ENCODE data around the gene GC.
"Not testable (repeated sequence)": the region's sequence is repeated elsewhere in the genome, so short reads cannot be mapped to it uniquely, and the experiment has no call there.

GC gene

GRCh38 chr4:71816676-71817303 lies 32.9 kb upstream of the GC start:
- no peak for TF ChIP-seq CTCF (IDR thresholded peaks at IDR 0.05; ENCODE audit: control insufficient read depth, extremely low read depth, insufficient read depth)
- DNase-seq (ENCODE audit: low read depth): no peak
- H3K4me3 ChIP-seq (ENCODE audit: low read depth, low read length): no peak overlapping the region

DNA sequence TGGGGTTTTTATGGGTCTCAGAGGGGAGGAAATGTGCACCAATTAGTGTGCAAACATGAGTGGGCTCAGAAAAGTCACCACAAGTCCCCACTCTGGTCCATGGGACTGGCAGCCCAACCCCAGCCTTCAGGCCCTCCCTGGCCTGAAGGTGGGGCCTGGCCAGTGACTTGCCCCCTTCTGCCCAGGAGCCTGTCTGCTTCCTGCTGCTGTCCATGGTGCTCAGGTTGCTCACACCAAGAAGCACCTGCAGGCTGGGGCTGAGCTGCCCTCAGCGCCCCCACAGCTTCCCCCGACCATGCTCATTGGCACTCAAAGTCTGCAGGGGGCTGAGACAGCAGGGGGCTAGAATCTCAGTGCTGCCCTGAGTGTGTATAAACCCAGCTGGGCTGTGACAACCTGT lies 30.6 kb upstream of the GC start:
- H3K4me3 ChIP-seq (ENCODE audit: low read depth, low read length): no peak overlapping the region
- no peak for TF ChIP-seq CTCF (IDR thresholded peaks at IDR 0.05; ENCODE audit: control insufficient read depth, extremely low read depth, insufficient read depth)
- no peak for DNase-seq (ENCODE audit: low read depth)

- not testable (repeated sequence) for H3K4me3 ChIP-seq (ENCODE audit: low read depth, low read length); DNase-seq (ENCODE audit: low read depth)
Measured at GRCh38 chr4:71809805-71810204, 25.9 kb upstream of the GC start.

- no peak for DNase-seq (ENCODE audit: low read depth)
Measured at GRCh38 chr4:71807469-71807868, 23.6 kb upstream of the GC start.

GRCh38 chr4:71805230-71805629 lies 21.4 kb upstream of the GC start:
- not testable (repeated sequence) for H3K4me3 ChIP-seq (ENCODE audit: low read depth, low read length); DNase-seq (ENCODE audit: low read depth)

More at GRCh38 chr4:71807469-71807868, 23.6 kb upstream of the GC start:
- no peak for TF ChIP-seq CTCF (IDR thresholded peaks at IDR 0.05; ENCODE audit: control insufficient read depth, extremely low read depth, insufficient read depth)
- no peak overlapping the region for H3K4me3 ChIP-seq (ENCODE audit: low read depth, low read length)

- DNase-seq (ENCODE audit: low read depth); H3K4me3 ChIP-seq (ENCODE audit: low read depth, low read length): not testable (repeated sequence)
Measured at GRCh38 chr4:71804017-71804697, 20.3 kb upstream of the GC start.

- DNase-seq (ENCODE audit: low read depth): no peak
- no peak for TF ChIP-seq CTCF (IDR thresholded peaks at IDR 0.05; ENCODE audit: control insufficient read depth, extremely low read depth, insufficient read depth)
Measured at GRCh38 chr4:71785959-71786358, 2.1 kb upstream of the GC start.

DNA sequence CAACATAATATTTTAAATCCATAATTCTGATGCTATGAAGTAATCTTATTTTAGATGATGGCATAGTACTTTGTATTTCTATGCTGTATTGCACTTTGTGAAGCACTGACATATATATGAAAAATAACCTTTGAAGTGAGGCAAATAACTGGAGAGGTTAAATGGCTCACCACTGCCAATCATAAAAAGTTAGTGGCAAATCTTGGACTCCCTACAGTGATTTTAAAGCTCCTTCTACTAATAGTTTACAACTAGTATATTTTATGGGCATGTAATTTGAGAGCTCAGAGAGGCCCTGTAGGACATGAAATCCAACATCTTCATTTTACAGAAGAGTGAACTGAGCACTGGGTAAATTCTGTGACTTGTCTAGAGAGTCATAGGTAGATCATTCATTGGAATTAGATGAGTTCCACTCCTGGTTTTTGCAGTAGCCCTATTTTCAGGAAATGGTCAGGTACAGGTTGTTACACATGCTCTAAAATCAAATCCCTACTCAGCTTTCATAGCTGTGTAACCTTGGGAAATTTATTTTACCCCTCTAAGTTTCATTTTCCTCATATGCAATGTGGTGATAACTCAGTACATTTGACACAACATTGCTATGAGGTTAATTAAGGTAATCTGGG lies 804 bp upstream of the GC start:
- no peak overlapping the region for H3K4me3 ChIP-seq (ENCODE audit: low read depth, low read length)
- TF ChIP-seq CTCF (IDR thresholded peaks at IDR 0.05; ENCODE audit: control insufficient read depth, extremely low read depth, insufficient read depth): no peak
- DNase-seq (ENCODE audit: low read depth): peak; percentile 54

More at GRCh38 chr4:71785959-71786358, 2.1 kb upstream of the GC start:
- no peak overlapping the region for H3K4me3 ChIP-seq (ENCODE audit: low read depth, low read length)

Measured in LNCaP clone FGC (cell line).